Endothelial cell of umbilical vein (primary cell): ENCODE measurements around the gene POFUT2.

Experiments
- CTCF ChIP-seq, 2 donors: IDR thresholded peaks; 1 replicate in 1 of 2; 2 replicates in 1 of 2; pipeline ENCODE4 v1.5.1; 2011; ENCODE audit warnings: low read length in 2 of 2, mild to moderate bottlenecking in 2 of 2, moderate library complexity in 2 of 2, control low read depth in 1 of 2, inconsistent platforms in 1 of 2, low read depth in 1 of 2; ENCODE audit not compliant: insufficient read depth in 1 of 2; ENCODE audit errors: extremely low read depth in 1 of 2
- EZH2 ChIP-seq: IDR thresholded peaks from 2 replicates; pipeline ENCODE4 v1.6.1; 2012; ENCODE audit warnings: borderline replicate concordance, low read depth, mild to moderate bottlenecking, moderate library complexity, low read length, inconsistent platforms; ENCODE audit not compliant: severe bottlenecking
- FOS ChIP-seq: IDR thresholded peaks from 2 replicates; pipeline ENCODE4 v1.6.1; 2011; ENCODE audit warnings: mild to moderate bottlenecking, low read length, moderate library complexity, borderline replicate concordance; ENCODE audit not compliant: insufficient read depth
- GATA2 ChIP-seq: IDR thresholded peaks from 2 replicates; pipeline ENCODE4 v1.7.0; 2011; ENCODE audit warnings: low read depth, mild to moderate bottlenecking, moderate library complexity, mixed read lengths, low read length; ENCODE audit not compliant: insufficient read length, insufficient read depth
- JUN ChIP-seq: IDR thresholded peaks from 2 replicates; pipeline ENCODE4 v1.6.1; 2011; ENCODE audit warnings: borderline replicate concordance, low read depth; ENCODE audit not compliant: insufficient read length, insufficient read depth
- MAX ChIP-seq: IDR thresholded peaks from 2 replicates; pipeline ENCODE4 v1.6.1; 2011; ENCODE audit not compliant: insufficient read depth, insufficient read length
- MYC ChIP-seq: IDR thresholded peaks from one replicate; pipeline ENCODE4 v1.6.1; 2011; ENCODE audit warnings: mild to moderate bottlenecking, low read depth, low read length
- POLR2A ChIP-seq: IDR thresholded peaks from 2 replicates; pipeline ENCODE4 v1.6.1; 2012; ENCODE audit warnings: low read depth, mild to moderate bottlenecking, control low read depth, low read length

GRCh38 chr21:45257673-45258341 lies 29.9 kb downstream of the POFUT2 start:
- TF ChIP-seq FOS (no peak), CTCF (IDR thresholded peaks at IDR 0.05; ENCODE audit: extremely low read depth in 1 of 2, insufficient read depth in 1 of 2, low read depth in 1 of 2, low read length in 2 of 2) (no peak), POLR2A (no peak), JUN (no peak), GATA2 (no peak), MAX (no peak), MYC (no peak), EZH2 (no peak)
